HCT116 (cell line): ENCODE results near the gene SEC14L6. TPM values are rescaled to one million over a fixed set of nuclear protein-coding genes. Genes with fewer than 3 reads are reported as not detected.
A peak's percentile ranks its signal among the peaks of the same experiment; 100 is the strongest.

Source experiments
- ATAC-seq: fragments of 200-7000 bp; cut with Tn5 transposase; 2 replicates; pipeline ENCODE4 v1.9.1; 2020; ENCODE audit warnings: mild to moderate bottlenecking, moderate library complexity
- BruUV-seq: library from RNA; stranded (reverse); fragments of 400-500 nt; replicated peaks from 2 replicates; lab custom pipeline; 2021; lab: Mats Ljungman, UMichigan
- CTCF ChIA-PET: fragments of 300-600 bp; sonication (Branson Sonifier 250); formaldehyde crosslinking; loops from one replicate; lab custom pipeline; 2021; ENCODE audit warnings: antibody characterized with exemption; lab: Charles Lee
- POLR2A ChIA-PET: fragments of 300-600, 350-600 bp; sonication (Branson Sonifier 250); formaldehyde crosslinking; loops from one replicate; lab custom pipeline; 2021; ENCODE audit warnings: antibody characterized with exemption; lab: Charles Lee
- RAD21 ChIA-PET, 2 experiments: fragments of 300-600 bp; sonication (Branson Sonifier 250); formaldehyde crosslinking; loops; one replicate each; lab custom pipeline; 2023; ENCODE audit warnings: low total read pairs in 2 of 2; ENCODE audit not compliant: uncharacterized antibody in 2 of 2, unreplicated experiment in 2 of 2, low non-redundant PET in 1 of 2; lab: Charles Lee
- DNase-seq: peaks from one replicate; pipeline ENCODE4 v3.0.0-alpha.2; 2010; ENCODE audit warnings: low read depth, low spot score
- H2AFZ ChIP-seq: fragments of 200-600 bp; shearing (Covaris generic), sonication (generic); 2 replicates; pipeline ENCODE4 v1.6.1; 2017; ENCODE audit warnings: low read depth, mixed run types, mixed read lengths, antibody characterized with exemption, low read length; ENCODE audit not compliant: poor library complexity, severe bottlenecking
- H3K27ac ChIP-seq: 2 replicates; pipeline ENCODE4 v1.5.1; 2012; ENCODE audit warnings: low read depth, low read length
- H3K27me3 ChIP-seq: fragments of 200-600 bp; sonication (generic); 2 replicates; pipeline ENCODE4 v1.6.1; 2016; ENCODE audit warnings: mixed run types, low read length, mixed read lengths; ENCODE audit not compliant: insufficient read depth
- H3K36me3 ChIP-seq, 2 experiments: fragments of 200-500 bp in 1 of 2; fragments of 200-600 bp in 1 of 2; sonication (Bioruptor generic) in 1 of 2; sonication (generic) in 1 of 2; 2 replicates each; pipeline versions ENCODE4 v1.5.1 to v1.6.1; 2014 to 2016; ENCODE audit warnings: low read length in 2 of 2, inconsistent platforms in 1 of 2, mixed read lengths in 1 of 2, mixed run types in 1 of 2; ENCODE audit not compliant: insufficient read depth in 2 of 2, control insufficient read depth in 1 of 2
- H3K4me1 ChIP-seq, 2 experiments: fragments of 200-600 bp in 1 of 2; sonication (generic) in 1 of 2; 2 replicates each; pipeline versions ENCODE4 v1.5.1 to v1.6.1; 2012 to 2017; ENCODE audit warnings: low read length in 2 of 2, inconsistent platforms in 1 of 2, mild to moderate bottlenecking in 1 of 2, mixed read lengths in 1 of 2, mixed run types in 1 of 2, moderate library complexity in 1 of 2; ENCODE audit not compliant: insufficient read depth in 2 of 2, control insufficient read depth in 1 of 2
- H3K4me2 ChIP-seq: fragments of 200-600 bp; sonication (generic); 2 replicates; pipeline ENCODE4 v1.6.1; 2017; ENCODE audit warnings: mixed run types, low read length, mixed read lengths
- H3K4me3 ChIP-seq, 2 experiments: fragments of 200-600 bp in 1 of 2; sonication (generic) in 1 of 2; replicated peaks in 1 of 2; 2 replicates each; pipeline ENCODE4 v1.5.1; 2011 to 2016; ENCODE audit warnings: low read length in 2 of 2, control low read depth in 1 of 2, low read depth in 1 of 2, mild to moderate bottlenecking in 1 of 2, mixed read lengths in 1 of 2, mixed run types in 1 of 2
- H3K79me2 ChIP-seq: fragments of 200-600 bp; sonication (generic); 2 replicates; pipeline ENCODE4 v1.6.1; 2017; ENCODE audit warnings: mild to moderate bottlenecking, mixed run types, low read length, moderate library complexity, mixed read lengths; ENCODE audit not compliant: insufficient read depth
- H3K9ac ChIP-seq: fragments of 200-600 bp; sonication (generic); 2 replicates; pipeline ENCODE4 v1.6.1; 2016; ENCODE audit warnings: low read length, mixed read lengths
- H3K9me2 ChIP-seq: fragments of 200-600 bp; sonication (generic), shearing (Covaris generic); 2 replicates; pipeline ENCODE4 v1.6.1; 2017; ENCODE audit warnings: mixed run types, mild to moderate bottlenecking, moderate library complexity; ENCODE audit not compliant: insufficient read depth
- H3K9me3 ChIP-seq, 2 experiments: fragments of 200-500 bp in 1 of 2; fragments of 200-600 bp in 1 of 2; sonication (Bioruptor generic) in 1 of 2; sonication (generic) in 1 of 2; 2 replicates each; pipeline ENCODE4 v1.6.1; 2014 to 2017; ENCODE audit warnings: low read length in 2 of 2, mixed read lengths in 2 of 2, inconsistent platforms in 1 of 2, low read depth in 1 of 2, mild to moderate bottlenecking in 1 of 2, mixed run types in 1 of 2, moderate library complexity in 1 of 2; ENCODE audit not compliant: control insufficient read depth in 1 of 2, insufficient read depth in 1 of 2
- H4K20me1 ChIP-seq: fragments of 200-600 bp; sonication (generic), shearing (Covaris generic); 2 replicates; pipeline ENCODE4 v1.6.1; 2017; ENCODE audit warnings: mixed run types, mild to moderate bottlenecking, moderate library complexity; ENCODE audit not compliant: insufficient read depth
- ATF3 ChIP-seq: IDR thresholded peaks from 2 replicates; pipeline ENCODE4 v1.6.1; 2012
- CBX3 ChIP-seq: IDR thresholded peaks from 2 replicates; pipeline ENCODE4 v1.6.1; 2012; ENCODE audit warnings: low read depth
- CEBPB ChIP-seq: IDR thresholded peaks from 2 replicates; pipeline ENCODE4 v1.6.1; 2012; ENCODE audit warnings: low read depth
- EGR1 ChIP-seq: IDR thresholded peaks from 2 replicates; pipeline ENCODE4 v1.6.1; 2012; ENCODE audit warnings: low read depth
- ELF1 ChIP-seq: IDR thresholded peaks from 2 replicates; pipeline ENCODE4 v1.6.1; 2012; ENCODE audit warnings: low read depth, borderline replicate concordance
- EZH2 ChIP-seq: fragments of 200-600 bp; sonication (generic); IDR thresholded peaks from 2 replicates; pipeline ENCODE4 v1.6.1; 2017; ENCODE audit warnings: antibody characterized with exemption, mixed run types
- EZH2phosphoT487 ChIP-seq: fragments of 200-600 bp; IDR thresholded peaks from 2 replicates; pipeline ENCODE4 v1.6.1; 2018; ENCODE audit warnings: antibody characterized with exemption, borderline replicate concordance
- JUND ChIP-seq: IDR thresholded peaks from 2 replicates; pipeline ENCODE4 v1.6.1; 2012
- MAX ChIP-seq: IDR thresholded peaks from 2 replicates; pipeline ENCODE4 v1.6.1; 2012
- POLR2A ChIP-seq: IDR thresholded peaks from 2 replicates; pipeline ENCODE4 v1.7.0; 2011; ENCODE audit warnings: borderline replicate concordance; ENCODE audit not compliant: insufficient read depth, insufficient read length; ENCODE audit errors: extremely low read depth
- RAD21 ChIP-seq: IDR thresholded peaks from 2 replicates; pipeline ENCODE4 v1.6.1; 2012; ENCODE audit warnings: low read depth, mild to moderate bottlenecking
- REST ChIP-seq: IDR thresholded peaks from 2 replicates; pipeline ENCODE4 v1.6.1; 2012; ENCODE audit warnings: low read depth
- SRF ChIP-seq: IDR thresholded peaks from 2 replicates; pipeline ENCODE4 v1.6.1; 2012; ENCODE audit warnings: low read depth
- TCF7L2 ChIP-seq: IDR thresholded peaks from 2 replicates; pipeline ENCODE4 v1.7.0; 2011; ENCODE audit warnings: borderline replicate concordance, inconsistent platforms; ENCODE audit not compliant: insufficient read depth, insufficient read length; ENCODE audit errors: extremely low read depth
- YY1 ChIP-seq: IDR thresholded peaks from 2 replicates; pipeline ENCODE4 v1.6.1; 2011; ENCODE audit warnings: low read length, low read depth, moderate library complexity, mild to moderate bottlenecking; ENCODE audit not compliant: insufficient replicate concordance; ENCODE audit errors: extremely low read depth
- intact Hi-C: fragments of 100-400 bp; cut with micrococcal nuclease; formaldehyde crosslinking; loops from 2 replicates; pipeline ENCODE4 v1.10.0; 2022
- total RNA-seq: library from RNA; stranded (reverse); gene quantifications from one replicate; pipeline ENCODE4 v1.2.1, GENCODE V29; 2021; ENCODE audit not compliant: unreplicated experiment

The SEC14L6 gene
- total RNA-seq, 1 experiment from 2014 or later = not detected

DNA sequence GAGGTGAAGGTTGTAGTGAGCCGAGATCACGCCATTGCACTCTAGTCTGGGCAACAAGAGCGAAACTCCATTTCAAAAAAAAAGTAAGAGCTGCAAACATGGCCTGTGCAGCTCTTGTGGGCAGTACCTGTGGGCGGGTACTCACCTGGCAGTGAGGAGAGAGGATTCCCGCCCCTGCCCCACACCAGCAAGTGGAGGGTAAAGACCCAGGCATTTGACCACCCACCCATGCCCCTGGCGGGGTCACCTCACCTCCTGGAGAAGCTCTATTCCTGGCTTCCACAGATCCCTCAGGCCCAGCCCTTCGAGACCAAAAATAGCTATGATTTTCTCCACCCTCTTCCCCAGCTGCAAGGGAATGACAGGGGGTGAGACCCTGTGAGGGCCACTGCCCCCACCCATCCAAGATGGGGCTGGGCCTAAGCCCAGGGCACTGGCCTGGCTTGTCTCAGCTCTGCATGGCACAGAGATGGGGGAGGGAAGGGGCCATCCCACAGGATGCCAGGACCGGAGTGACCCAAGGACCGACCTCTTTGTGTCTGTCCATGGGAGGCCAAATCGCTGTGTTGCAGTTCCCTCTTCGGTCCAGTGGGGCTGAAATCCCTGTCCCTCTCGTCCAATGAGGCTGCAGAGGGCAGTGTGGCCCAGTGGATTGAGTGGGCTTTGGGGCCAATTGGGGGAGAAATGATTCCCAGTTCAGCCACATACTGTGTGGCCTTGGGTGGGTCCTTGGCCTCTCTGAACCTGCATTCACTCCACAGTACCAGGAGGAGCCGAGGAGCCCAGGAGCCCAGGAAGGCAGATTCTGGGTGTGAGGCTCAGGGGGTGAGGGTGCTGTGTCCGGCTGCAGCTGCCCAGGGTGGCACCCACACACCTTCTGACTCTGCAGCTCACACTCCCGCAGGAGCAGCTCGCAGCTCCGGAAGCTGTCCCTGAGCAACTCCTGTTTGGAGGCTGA, 14.6 kb downstream of the SEC14L6 start:
- ChIA-PET CTCF (no interaction called here), RAD21 (no interaction called here)
- no peak overlapping the region for H3K4me2 ChIP-seq
- no peaks in the 10 kb centered on the region for H3K4me1 ChIP-seq
- H4K20me1 ChIP-seq = no peaks in the 10 kb centered on the region
- H3K79me2 ChIP-seq = no peaks in the 10 kb centered on the region
- no peak overlapping the region for H3K4me3 ChIP-seq
- H3K9ac ChIP-seq = no peak overlapping the region
- DNase-seq = no peak
- no peaks in the 10 kb centered on the region for H3K27me3 ChIP-seq
- no peak overlapping the region for H3K27ac ChIP-seq
- H3K9me3 ChIP-seq = no peaks in the 10 kb centered on the region
- H3K36me3 ChIP-seq = no peaks in the 10 kb centered on the region
- intact Hi-C loops = no loop called here
- TF ChIP-seq ELF1 (no peak), SRF (no peak), CBX3 (no peak), CEBPB (no peak), EZH2 (no peak), YY1 (no peak), REST (no peak), POLR2A (no peak), MAX (no peak), EGR1 (no peak), TCF7L2 (no peak), JUND (no peak), ATF3 (no peak), EZH2phosphoT487 (no peak), RAD21 (no peak)
- TF ChIP-seq, all 23 proteins: peak for 0
- H3K9me2 ChIP-seq = no peaks in the 10 kb centered on the region
- BruUV-seq = no TSS peak
- ATAC-seq = peak; percentile 54
- POLR2A ChIA-PET = no interaction called here
- H2AFZ ChIP-seq = no peak overlapping the region
